ENCODE data around the gene PTPRC. TPM values are rescaled to one million over a fixed set of nuclear protein-coding genes. Genes with fewer than 3 reads are reported as not detected.

Gene PTPRC
- total RNA-seq, 2 donors from 2014 or later, result 11.2 to 18.7 TPM

DNA sequence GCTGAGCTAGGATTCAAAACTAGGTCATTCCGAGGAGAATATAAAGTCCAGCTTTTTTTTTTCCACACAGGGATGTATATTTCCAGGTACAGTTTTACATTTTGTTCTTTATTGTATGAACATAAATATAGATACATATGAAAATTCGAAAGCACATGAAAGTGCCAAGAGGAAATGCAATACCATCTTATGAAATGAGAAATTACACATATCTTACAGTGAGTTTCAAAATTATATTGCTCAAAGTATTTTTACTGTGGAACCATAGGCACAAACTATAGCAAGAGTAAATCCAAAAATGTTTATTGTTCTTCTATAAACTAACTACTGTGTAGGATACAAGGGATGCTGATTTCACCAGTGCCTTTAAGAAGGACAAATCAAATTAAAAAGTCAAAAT is 39.0 kb downstream of the PTPRC start:
- H3K36me3 ChIP-seq, result no peaks in the 10 kb centered on the region
- no peaks in the 10 kb centered on the region for H3K4me1 ChIP-seq
- peak overlapping the region; percentile 6 for H3K27ac ChIP-seq
- no peaks in the 10 kb centered on the region for H3K9me3 ChIP-seq
- TF ChIP-seq CTCF (IDR thresholded peaks at IDR 0.05), result no peak
- H3K27me3 ChIP-seq, result no peaks in the 10 kb centered on the region
- H3K4me3 ChIP-seq, result no peak overlapping the region
- H3K9ac ChIP-seq (ENCODE audit: low read depth in 2 of 2, low read length in 2 of 2), result no peak overlapping the region
- intact Hi-C loops (cut with DNase I), result no loop called here
- DNase-seq, result no peak

DNA sequence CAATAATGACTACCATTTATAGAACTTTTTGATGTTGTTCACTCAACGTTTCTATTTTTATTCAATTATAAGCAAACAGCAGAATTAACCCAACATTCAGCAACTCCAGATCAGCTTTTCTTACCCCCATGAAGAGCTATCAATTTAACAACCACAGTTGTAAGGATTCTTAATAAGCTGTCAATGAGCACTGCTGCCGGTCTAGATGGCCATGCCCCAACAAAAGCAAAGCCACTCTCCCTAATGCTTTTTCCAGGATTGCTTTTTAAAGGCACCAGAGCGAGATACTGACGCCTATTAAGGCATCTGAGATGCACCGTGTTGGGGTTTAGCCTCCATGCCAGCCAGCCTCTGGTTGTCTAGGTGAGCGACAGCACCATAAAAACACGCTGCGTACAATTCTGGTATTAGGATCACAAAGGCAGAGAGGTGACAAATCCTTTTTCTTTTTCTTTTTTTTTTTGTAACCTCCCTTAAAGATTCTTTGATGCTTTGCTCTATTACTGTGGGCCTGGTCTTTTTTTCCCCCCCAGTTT is 39.5 kb downstream of the PTPRC start:
- TF ChIP-seq CTCF (IDR thresholded peaks at IDR 0.05), result no peak
- intact Hi-C loops (cut with DNase I), result no loop called here
- Histone ChIP-seq H3K4me3 (no peak overlapping the region), H3K9me3 (no peaks in the 10 kb centered on the region), H3K9ac (ENCODE audit: low read depth in 2 of 2, low read length in 2 of 2) (no peak overlapping the region), H3K27me3 (no peaks in the 10 kb centered on the region), H3K27ac (peak overlapping the region; percentile 6), H3K36me3 (no peaks in the 10 kb centered on the region), H3K4me1 (no peaks in the 10 kb centered on the region)
- DNase-seq, result no peak

GRCh38 chr1:198678901-198679329 is 40.1 kb downstream of the PTPRC start:
- no peaks in the 10 kb centered on the region for H3K36me3 ChIP-seq
- H3K27ac ChIP-seq, result no peak overlapping the region
- H3K27me3 ChIP-seq, result no peaks in the 10 kb centered on the region
- no peaks in the 10 kb centered on the region for H3K9me3 ChIP-seq
- no peak overlapping the region for H3K9ac ChIP-seq (ENCODE audit: low read depth in 2 of 2, low read length in 2 of 2)
- H3K4me3 ChIP-seq, result no peak overlapping the region
- intact Hi-C loops (cut with DNase I), result no loop called here
- no peak for DNase-seq
- no peaks in the 10 kb centered on the region for H3K4me1 ChIP-seq
- no peak for TF ChIP-seq CTCF (IDR thresholded peaks at IDR 0.05)

DNA sequence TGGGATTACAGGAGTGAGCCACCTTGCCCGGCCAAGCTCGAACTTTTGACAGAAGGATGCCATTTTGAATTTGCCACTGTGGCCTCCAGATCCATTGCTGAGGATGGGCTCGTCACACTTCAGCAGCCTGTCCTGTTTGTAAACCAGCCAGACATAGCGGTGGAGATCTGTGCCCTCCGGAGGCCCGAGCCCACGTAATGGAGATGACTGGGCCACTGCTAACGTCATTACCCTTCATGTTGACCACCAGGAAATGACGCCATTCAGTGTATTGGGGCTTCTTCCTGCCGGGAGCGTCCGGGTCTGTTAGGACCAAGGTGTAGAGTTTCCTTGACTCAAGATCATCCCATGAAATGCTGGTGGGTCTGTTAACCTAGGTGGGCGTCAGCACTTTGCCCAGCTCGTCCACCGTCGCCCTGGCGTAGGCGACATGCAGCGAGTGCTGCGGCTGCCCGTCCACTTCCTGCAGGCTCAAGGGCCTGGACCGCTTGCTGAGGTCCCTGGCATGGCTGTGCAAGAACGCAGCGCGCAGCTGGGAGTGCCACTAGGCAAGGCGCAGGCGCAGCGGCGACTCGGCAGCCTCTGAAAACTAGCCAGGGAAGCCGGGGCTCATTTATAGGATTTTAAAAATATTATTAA is 40.8 kb downstream of the PTPRC start:
- no peaks in the 10 kb centered on the region for H3K36me3 ChIP-seq
- DNase-seq, result no peak
- no peak for TF ChIP-seq CTCF (IDR thresholded peaks at IDR 0.05)

DNA sequence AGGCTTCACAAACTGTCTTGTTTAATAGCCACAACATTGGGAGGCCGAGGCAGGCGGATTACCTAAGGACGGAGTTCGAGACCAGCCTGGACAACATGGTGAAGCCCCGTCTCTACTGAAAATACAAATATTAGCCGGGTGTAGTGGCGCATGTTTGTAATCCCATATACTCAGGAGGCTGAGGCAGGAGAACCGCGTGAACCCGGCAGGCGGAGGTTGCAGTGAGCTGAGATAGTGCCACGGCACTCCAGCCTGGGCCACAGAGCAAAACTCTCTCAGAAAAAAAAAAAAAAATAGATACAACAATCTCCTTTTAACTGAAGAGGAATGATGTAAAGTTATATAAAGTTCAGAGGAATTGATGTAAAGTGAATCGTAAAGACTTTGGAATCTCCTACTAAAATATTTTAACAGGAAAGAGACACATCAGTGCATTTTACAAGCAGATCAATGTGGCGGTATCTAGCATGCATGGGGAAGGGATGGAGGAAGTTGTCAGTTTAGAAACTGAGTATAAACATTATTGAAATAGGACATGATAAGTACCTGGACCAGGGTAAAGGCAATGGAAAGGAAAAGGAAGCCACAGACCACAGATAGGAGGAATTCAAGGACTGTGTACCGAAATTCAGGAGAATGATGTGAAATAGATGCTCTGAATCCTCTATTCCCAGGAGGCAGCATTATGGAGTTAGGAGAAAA is 41.5 kb downstream of the PTPRC start:
- DNase-seq, result no peak
- Histone ChIP-seq H3K9ac (ENCODE audit: low read depth in 2 of 2, low read length in 2 of 2) (no peak overlapping the region), H3K4me3 (no peak overlapping the region), H3K9me3 (no peaks in the 10 kb centered on the region), H3K36me3 (no peaks in the 10 kb centered on the region), H3K27me3 (no peaks in the 10 kb centered on the region), H3K4me1 (no peaks in the 10 kb centered on the region), H3K27ac (peak overlapping the region; percentile 42)
- TF ChIP-seq CTCF (IDR thresholded peaks at IDR 0.05), result no peak
- intact Hi-C loops (cut with DNase I), result no loop called here

More for the DNA sequence above, 40.8 kb downstream of the PTPRC start:
- H3K27ac ChIP-seq, result peak overlapping the region; percentile 11
- H3K4me1 ChIP-seq, result no peaks in the 10 kb centered on the region
- intact Hi-C loops (cut with DNase I), result no loop called here
- H3K4me3 ChIP-seq, result no peak overlapping the region
- no peaks in the 10 kb centered on the region for H3K27me3 ChIP-seq
- H3K9me3 ChIP-seq, result no peaks in the 10 kb centered on the region
- no peak overlapping the region for H3K9ac ChIP-seq (ENCODE audit: low read depth in 2 of 2, low read length in 2 of 2)

Measured in colonic mucosa (tissue), 4 donors.